Hepatocyte (in vitro differentiated cells): ENCODE data around the gene UBAP2. TPM values are rescaled to one million over a fixed set of nuclear protein-coding genes. Genes with fewer than 3 reads are reported as not detected.

Experiments
- DNase-seq: peaks from one replicate; pipeline ENCODE4 v3.0.0-alpha.2; 2016; ENCODE audit warnings: low spot score
- H2AFZ ChIP-seq: fragments of 200-600 bp; sonication (generic); 2 replicates; pipeline ENCODE4 v1.6.0; 2016; ENCODE audit warnings: antibody characterized with exemption, mild to moderate bottlenecking
- H3K27ac ChIP-seq: fragments of 200-600 bp; sonication (generic); 2 replicates; pipeline ENCODE4 v1.5.1; 2016; ENCODE audit warnings: mild to moderate bottlenecking
- H3K27me3 ChIP-seq: fragments of 200-600 bp; sonication (generic); 2 replicates; pipeline ENCODE4 v1.6.1; 2016
- H3K36me3 ChIP-seq: fragments of 200-600 bp; sonication (generic); replicated peaks from 2 replicates; pipeline ENCODE4 v1.5.1; 2016; ENCODE audit warnings: low read depth; ENCODE audit not compliant: insufficient read depth
- H3K4me1 ChIP-seq: fragments of 200-600 bp; sonication (generic); 2 replicates; pipeline ENCODE4 v1.5.1; 2016; ENCODE audit warnings: mild to moderate bottlenecking, moderate library complexity; ENCODE audit not compliant: insufficient read depth
- H3K4me2 ChIP-seq: fragments of 200-600 bp; sonication (generic); 2 replicates; pipeline ENCODE4 v1.6.0; 2016
- H3K4me3 ChIP-seq: fragments of 200-600 bp; sonication (generic); 2 replicates; pipeline ENCODE4 v1.5.1; 2016; ENCODE audit warnings: mild to moderate bottlenecking
- H3K79me2 ChIP-seq: fragments of 200-600 bp; sonication (generic); 2 replicates; pipeline ENCODE4 v1.6.0; 2017; ENCODE audit warnings: mild to moderate bottlenecking
- H3K9me2 ChIP-seq: fragments of 200-600 bp; sonication (generic); replicated peaks from 2 replicates; pipeline ENCODE4 v1.6.0; 2017; ENCODE audit warnings: mild to moderate bottlenecking; ENCODE audit not compliant: insufficient read depth
- H3K9me3 ChIP-seq: fragments of 200-600 bp; sonication (generic); 2 replicates; pipeline ENCODE4 v1.5.1; 2016; ENCODE audit warnings: low read depth, mild to moderate bottlenecking
- H4K20me1 ChIP-seq: fragments of 200-600 bp; sonication (generic); 2 replicates; pipeline ENCODE4 v1.6.0; 2016; ENCODE audit warnings: mild to moderate bottlenecking; ENCODE audit not compliant: insufficient read depth, poor library complexity, severe bottlenecking
- EZH2 ChIP-seq: fragments of 200-600 bp; sonication (generic); IDR thresholded peaks from 2 replicates; pipeline ENCODE4 v1.6.1; 2016; ENCODE audit warnings: antibody characterized with exemption, mild to moderate bottlenecking, borderline replicate concordance
- EZH2phosphoT487 ChIP-seq: fragments of 200-600 bp; sonication (generic); IDR thresholded peaks from one replicate; pipeline ENCODE4 v1.6.1; 2018; ENCODE audit warnings: antibody characterized with exemption, mild to moderate bottlenecking, low read depth, moderate library complexity; ENCODE audit not compliant: unreplicated experiment, severe bottlenecking
- WGBS: methylation state at CpG from one replicate; pipeline ENCODE4 v1.1.6; 2016; ENCODE audit warnings: low lambda C conversion rate; ENCODE audit errors: missing lambda C conversion rate; 5-methylcytosine and 5-hydroxymethylcytosine counted together
- polyA plus RNA-seq: library from polyadenylated mRNA; unstranded; fragments of >200 nt; fragmentation: Nextera tagmentation; extraction: Ambion mirVana; gene quantifications from 2 replicates; pipeline ENCODE4 v1.2.1, GENCODE V29; 2016
- total RNA-seq: library from RNA; depleted of rRNA; stranded (reverse); fragments of >200 nt; gene quantifications from 2 replicates; pipeline ENCODE4 v1.2.3, GENCODE V29; 2014
- TF ChIP-seq, protein P1 (sequence below): fragments of 200-600 bp; sonication (generic); IDR thresholded peaks from 2 replicates; pipeline ENCODE4 v1.5.1; 2016; ENCODE audit warnings: antibody characterized with exemption, mild to moderate bottlenecking; ENCODE audit not compliant: poor library complexity

UBAP2 gene
- total and polyA plus RNA-seq, 2 experiments from 2014 or later: 22.4 to 24.9 TPM

DNA sequence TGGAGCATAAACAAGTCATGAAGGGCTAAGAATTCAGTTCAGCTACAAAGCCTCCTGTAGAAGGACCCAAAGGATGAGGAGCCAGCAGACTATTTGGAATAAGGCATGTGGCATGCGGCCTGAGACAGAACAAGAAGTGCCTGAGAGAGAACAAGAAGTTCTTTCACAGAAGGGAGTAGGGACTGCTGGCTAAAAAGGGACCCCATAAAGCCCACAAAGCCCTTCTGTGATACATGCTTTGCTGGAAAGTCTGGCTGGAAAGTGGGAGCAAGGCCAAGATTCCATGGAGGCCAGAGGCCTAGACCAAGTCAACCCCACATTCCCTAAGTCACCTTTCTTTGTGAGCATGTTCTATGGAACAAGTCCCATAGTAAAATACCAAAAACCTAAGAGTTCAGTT, 35.9 kb upstream of the UBAP2 start:
- Histone ChIP-seq H3K27ac (peak overlapping the region; percentile 60), H3K4me2 (no peak overlapping the region), H2AFZ (no peak overlapping the region), H3K4me3 (no peak overlapping the region), H3K36me3 (no peaks in the 10 kb centered on the region), H3K79me2 (no peaks in the 10 kb centered on the region), H4K20me1 (no peaks in the 10 kb centered on the region), H3K9me2 (no peaks in the 10 kb centered on the region), H3K27me3 (no peaks in the 10 kb centered on the region), H3K4me1 (no peaks in the 10 kb centered on the region), H3K9me3 (no peaks in the 10 kb centered on the region)
- TF ChIP-seq, protein P1, sequence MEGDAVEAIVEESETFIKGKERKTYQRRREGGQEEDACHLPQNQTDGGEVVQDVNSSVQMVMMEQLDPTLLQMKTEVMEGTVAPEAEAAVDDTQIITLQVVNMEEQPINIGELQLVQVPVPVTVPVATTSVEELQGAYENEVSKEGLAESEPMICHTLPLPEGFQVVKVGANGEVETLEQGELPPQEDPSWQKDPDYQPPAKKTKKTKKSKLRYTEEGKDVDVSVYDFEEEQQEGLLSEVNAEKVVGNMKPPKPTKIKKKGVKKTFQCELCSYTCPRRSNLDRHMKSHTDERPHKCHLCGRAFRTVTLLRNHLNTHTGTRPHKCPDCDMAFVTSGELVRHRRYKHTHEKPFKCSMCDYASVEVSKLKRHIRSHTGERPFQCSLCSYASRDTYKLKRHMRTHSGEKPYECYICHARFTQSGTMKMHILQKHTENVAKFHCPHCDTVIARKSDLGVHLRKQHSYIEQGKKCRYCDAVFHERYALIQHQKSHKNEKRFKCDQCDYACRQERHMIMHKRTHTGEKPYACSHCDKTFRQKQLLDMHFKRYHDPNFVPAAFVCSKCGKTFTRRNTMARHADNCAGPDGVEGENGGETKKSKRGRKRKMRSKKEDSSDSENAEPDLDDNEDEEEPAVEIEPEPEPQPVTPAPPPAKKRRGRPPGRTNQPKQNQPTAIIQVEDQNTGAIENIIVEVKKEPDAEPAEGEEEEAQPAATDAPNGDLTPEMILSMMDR: no peak
- no peak for TF ChIP-seq EZH2
- DNase-seq: peak; percentile 12
- 22% methylated on average over 1 of the region's 1 CpG for WGBS

DNA sequence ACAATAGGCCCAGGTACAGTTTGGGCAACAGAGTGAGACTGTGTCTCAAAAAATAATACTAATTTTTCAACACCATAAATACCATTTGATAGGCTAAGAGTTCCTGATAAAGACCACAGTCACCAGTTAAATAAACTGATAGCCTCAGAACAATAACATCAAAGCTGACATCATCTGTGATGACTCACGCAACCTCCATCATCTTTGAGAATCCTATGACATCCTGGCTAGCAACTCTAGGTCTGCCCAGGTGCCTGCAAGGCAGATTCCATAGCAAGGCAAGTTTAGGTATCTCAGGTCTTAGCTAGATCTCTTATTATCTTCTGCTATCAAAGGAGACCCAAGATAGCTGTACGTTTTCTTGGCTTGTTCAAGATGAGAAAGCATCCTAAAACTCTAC, 30.5 kb upstream of the UBAP2 start:
- TF ChIP-seq, protein P1: no peak
- no peak for TF ChIP-seq EZH2
- no peak for TF ChIP-seq EZH2phosphoT487
- Histone ChIP-seq H2AFZ (no peak overlapping the region), H3K4me1 (no peaks in the 10 kb centered on the region), H3K36me3 (no peaks in the 10 kb centered on the region), H3K4me3 (no peak overlapping the region), H3K4me2 (no peak overlapping the region), H3K9me2 (no peaks in the 10 kb centered on the region), H3K9me3 (no peaks in the 10 kb centered on the region), H4K20me1 (no peaks in the 10 kb centered on the region), H3K27me3 (no peaks in the 10 kb centered on the region), H3K27ac (no peak overlapping the region), H3K79me2 (no peaks in the 10 kb centered on the region)
- DNase-seq: no peak
- WGBS: 91% methylated on average over 2 of the region's 2 CpGs

DNA sequence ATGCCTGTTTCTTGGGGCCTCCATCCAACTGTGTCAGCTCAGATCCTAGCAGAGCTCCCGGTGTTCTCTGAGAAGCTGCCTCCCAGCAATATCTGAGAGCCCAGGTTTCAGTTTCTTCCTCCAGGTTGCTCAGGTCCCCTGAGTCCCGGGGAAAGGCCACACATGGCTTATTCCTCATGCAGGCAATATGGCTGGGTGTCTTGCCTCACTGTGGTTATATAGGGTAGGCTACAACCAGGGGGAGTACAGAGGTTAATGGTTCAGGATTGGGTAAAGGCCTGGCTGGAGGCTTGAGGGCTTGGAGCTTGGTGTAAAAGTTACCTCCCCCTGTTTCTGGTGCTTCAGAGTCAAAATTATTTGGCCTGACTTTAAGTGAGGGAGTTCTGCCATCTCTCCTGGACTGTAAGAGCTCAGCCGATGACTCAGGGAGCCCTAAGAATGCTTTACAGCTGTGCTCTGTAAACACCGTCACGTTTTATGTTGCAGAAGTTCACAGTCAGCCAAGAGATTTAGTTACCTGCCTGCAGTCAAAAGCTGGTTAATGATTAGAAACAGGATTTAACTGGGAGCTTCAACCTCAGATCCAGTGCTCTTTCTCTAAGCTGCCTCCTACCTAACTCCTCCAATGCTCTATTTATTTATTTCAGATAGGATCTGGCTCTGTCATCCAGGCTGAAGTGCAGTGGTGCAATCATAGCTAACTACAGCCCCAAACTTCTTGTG, 24.3 kb upstream of the UBAP2 start:
- Histone ChIP-seq H3K4me1 (peaks cover 34% of the 10 kb centered on the region), H3K27ac (peak overlapping the region; percentile 93), H3K4me3 (no peak overlapping the region), H3K9me2 (no peaks in the 10 kb centered on the region), H3K79me2 (no peaks in the 10 kb centered on the region), H3K4me2 (peak overlapping the region; percentile 64), H3K27me3 (no peaks in the 10 kb centered on the region), H3K9me3 (no peaks in the 10 kb centered on the region), H2AFZ (peak overlapping the region; percentile 48), H3K36me3 (no peaks in the 10 kb centered on the region), H4K20me1 (no peaks in the 10 kb centered on the region)
- TF ChIP-seq, protein P1: no peak
- TF ChIP-seq EZH2phosphoT487: no peak
- DNase-seq: peak; percentile 90
- WGBS: 18% methylated on average over 5 of the region's 5 CpGs
